ENCODE results near the gene TOR1AIP2.

The TOR1AIP2 gene

DNA sequence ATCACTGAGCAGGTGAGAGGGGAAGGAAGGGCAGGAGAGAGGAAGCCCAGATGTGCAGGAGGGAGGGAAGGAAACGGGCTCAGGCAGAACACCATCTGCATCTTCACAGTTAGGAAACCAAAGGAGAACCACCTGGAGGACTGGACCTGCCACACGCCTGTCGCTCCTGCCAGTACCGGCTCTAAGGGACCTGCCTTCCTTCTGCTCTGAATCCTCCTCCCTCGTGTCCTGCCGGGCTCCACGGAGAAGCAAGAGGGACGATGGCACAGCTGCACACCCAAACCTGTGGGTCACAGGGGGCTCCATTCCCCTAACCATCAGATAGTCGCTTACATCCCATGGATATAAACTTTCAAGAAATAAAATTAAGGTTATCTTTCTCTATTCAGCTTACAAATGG is 56.1 kb downstream of the TOR1AIP2 start:
- no peak overlapping the region for H3K4me3 ChIP-seq (ENCODE audit: low read length)
- H3K9me3 ChIP-seq (ENCODE audit: insufficient read depth, low read depth, low read length) = no peaks in the 10 kb centered on the region
- no peaks in the 10 kb centered on the region for H3K36me3 ChIP-seq (ENCODE audit: insufficient read depth, low read depth, low read length)
- H3K4me1 ChIP-seq (ENCODE audit: insufficient read depth, low read length) = no peaks in the 10 kb centered on the region; the same call in 1 of the 2 replicates
- peaks cover 10% of the 10 kb centered on the region for H3K27me3 ChIP-seq (ENCODE audit: insufficient read depth, low read length)
- H3K27ac ChIP-seq (ENCODE audit: low read length) = no peak overlapping the region
- no peak overlapping the region for H3K9ac ChIP-seq (ENCODE audit: low read depth, low read length)

DNA sequence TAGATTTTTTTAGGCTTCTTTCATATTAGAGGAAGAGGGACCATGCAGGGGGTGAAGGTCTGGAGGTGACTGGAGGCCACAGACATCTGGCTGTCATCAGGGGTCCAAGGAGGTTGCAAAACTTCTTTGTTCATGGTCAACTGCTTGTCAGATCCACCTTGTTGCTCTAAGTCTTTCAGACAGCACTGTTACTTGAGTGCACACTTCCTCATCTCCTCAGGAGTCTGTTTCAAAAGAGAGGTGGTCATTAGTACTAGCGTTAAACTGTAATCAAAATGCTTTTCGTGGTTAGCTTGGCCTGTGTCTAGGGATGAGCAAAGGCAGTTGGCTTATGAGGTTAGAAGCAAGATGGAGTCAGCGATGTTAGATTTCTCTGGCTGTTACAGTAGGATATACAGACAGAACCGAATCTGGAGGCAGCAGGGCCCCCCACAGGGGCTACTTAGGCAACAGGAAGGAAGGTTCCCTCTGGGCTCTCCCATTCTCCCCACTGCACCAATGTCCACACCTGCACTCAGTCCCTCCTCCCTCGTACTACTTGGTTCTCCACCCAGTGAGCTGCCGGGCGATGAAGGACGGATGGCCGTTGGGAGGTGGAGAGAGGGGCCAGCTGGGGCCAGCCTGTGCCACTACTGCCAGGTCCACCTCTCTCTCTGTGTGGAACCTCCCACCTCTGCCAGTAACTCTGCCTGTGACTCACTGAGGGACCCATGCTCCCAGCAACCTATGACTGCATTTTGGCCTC is 57.2 kb downstream of the TOR1AIP2 start:
- H3K36me3 ChIP-seq (ENCODE audit: insufficient read depth, low read depth, low read length) = no peaks in the 10 kb centered on the region
- H3K9ac ChIP-seq (ENCODE audit: low read depth, low read length) = no peak overlapping the region
- no peak overlapping the region for H3K27ac ChIP-seq (ENCODE audit: low read length)
- no peaks in the 10 kb centered on the region for H3K9me3 ChIP-seq (ENCODE audit: insufficient read depth, low read depth, low read length)
- H3K4me3 ChIP-seq (ENCODE audit: low read length) = no peak overlapping the region
- no peaks in the 10 kb centered on the region; the same call in 1 of the 2 replicates for H3K4me1 ChIP-seq (ENCODE audit: insufficient read depth, low read length)
- peaks cover 21% of the 10 kb centered on the region for H3K27me3 ChIP-seq (ENCODE audit: insufficient read depth, low read length)

DNA sequence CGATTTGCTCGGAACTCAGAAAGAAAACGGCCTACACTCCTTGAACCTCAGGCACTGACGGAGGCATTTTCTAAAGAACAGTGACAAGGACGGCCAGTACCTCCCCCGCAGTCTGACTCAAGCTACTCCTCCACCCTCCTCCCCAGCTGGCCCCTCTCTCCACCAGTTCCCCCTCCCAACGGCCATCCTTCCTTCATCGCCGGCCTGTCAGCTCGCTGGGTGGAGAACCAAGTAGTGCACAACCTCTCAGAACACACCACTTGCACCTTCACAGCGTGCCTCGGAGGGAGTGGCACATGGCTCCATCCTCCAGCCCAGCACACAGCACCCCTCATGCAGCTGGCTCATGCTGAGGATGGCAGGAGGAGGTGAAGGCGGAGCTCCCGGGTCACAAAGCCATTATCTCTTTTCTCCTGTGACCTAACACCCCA is 58.8 kb downstream of the TOR1AIP2 start:
- no peaks in the 10 kb centered on the region; the same call in 1 of the 2 replicates for H3K4me1 ChIP-seq (ENCODE audit: insufficient read depth, low read length)
- no peaks in the 10 kb centered on the region for H3K36me3 ChIP-seq (ENCODE audit: insufficient read depth, low read depth, low read length)
- H3K27me3 ChIP-seq (ENCODE audit: insufficient read depth, low read length) = peaks cover 35% of the 10 kb centered on the region
- H3K9me3 ChIP-seq (ENCODE audit: insufficient read depth, low read depth, low read length) = no peaks in the 10 kb centered on the region
- H3K27ac ChIP-seq (ENCODE audit: low read length) = no peak overlapping the region
- no peak overlapping the region for H3K4me3 ChIP-seq (ENCODE audit: low read length)
- H3K9ac ChIP-seq (ENCODE audit: low read depth, low read length) = no peak overlapping the region

DNA sequence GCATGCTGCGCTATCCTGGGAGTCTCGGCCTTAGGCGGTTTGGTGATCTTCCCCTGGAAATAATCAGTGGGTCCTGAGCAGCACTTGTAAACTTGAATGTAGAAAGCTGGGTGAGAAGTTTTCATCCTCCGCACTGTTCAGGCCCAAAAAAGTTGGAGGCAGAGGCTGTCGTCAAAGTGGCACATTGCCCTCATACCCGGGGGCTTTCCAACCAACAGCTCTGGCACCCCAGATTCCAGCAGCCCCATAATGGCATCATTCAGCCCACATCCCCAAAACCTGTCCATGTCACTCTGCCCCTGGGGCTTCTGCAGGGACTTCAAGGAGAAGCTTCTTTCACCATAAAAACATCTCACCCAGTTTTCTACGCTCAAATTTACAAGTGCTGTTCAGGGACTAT is 59.3 kb downstream of the TOR1AIP2 start:
- H3K4me1 ChIP-seq (ENCODE audit: insufficient read depth, low read length) = no peaks in the 10 kb centered on the region; the same call in 1 of the 2 replicates
- no peak overlapping the region for H3K4me3 ChIP-seq (ENCODE audit: low read length)

DNA sequence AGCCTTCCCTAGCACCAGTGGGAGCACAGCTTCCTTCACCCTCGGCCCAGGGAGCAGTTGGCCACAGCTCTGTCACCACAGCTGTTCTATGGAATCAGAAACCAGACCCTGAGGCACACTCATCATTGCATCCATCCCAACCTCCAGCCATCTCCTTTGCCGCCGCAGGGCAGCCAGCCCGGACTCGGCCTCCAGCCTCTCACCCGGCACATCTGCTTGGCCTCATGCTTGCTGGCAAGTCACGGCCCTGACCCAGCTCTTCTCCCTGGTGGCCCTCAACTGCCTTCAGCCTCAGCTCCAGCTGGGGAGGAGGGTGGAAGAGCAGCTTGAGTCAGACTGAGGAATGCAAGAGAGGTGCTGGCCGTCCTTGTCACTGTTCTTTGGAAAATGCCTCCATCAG is 59.8 kb downstream of the TOR1AIP2 start:
- Histone ChIP-seq H3K27ac (ENCODE audit: low read length) (no peak overlapping the region), H3K4me3 (ENCODE audit: low read length) (no peak overlapping the region), H3K36me3 (ENCODE audit: insufficient read depth, low read depth, low read length) (no peaks in the 10 kb centered on the region), H3K27me3 (ENCODE audit: insufficient read depth, low read length) (peaks cover 38% of the 10 kb centered on the region), H3K4me1 (ENCODE audit: insufficient read depth, low read length) (no peaks in the 10 kb centered on the region; the same call in 1 of the 2 replicates), H3K9me3 (ENCODE audit: insufficient read depth, low read depth, low read length) (no peaks in the 10 kb centered on the region), H3K9ac (ENCODE audit: low read depth, low read length) (no peak overlapping the region)

More for the DNA sequence above, 59.3 kb downstream of the TOR1AIP2 start:
- H3K9me3 ChIP-seq (ENCODE audit: insufficient read depth, low read depth, low read length) = no peaks in the 10 kb centered on the region
- peaks cover 38% of the 10 kb centered on the region for H3K27me3 ChIP-seq (ENCODE audit: insufficient read depth, low read length)
- no peaks in the 10 kb centered on the region for H3K36me3 ChIP-seq (ENCODE audit: insufficient read depth, low read depth, low read length)
- no peak overlapping the region for H3K27ac ChIP-seq (ENCODE audit: low read length)
- no peak overlapping the region for H3K9ac ChIP-seq (ENCODE audit: low read depth, low read length)

DNA sequence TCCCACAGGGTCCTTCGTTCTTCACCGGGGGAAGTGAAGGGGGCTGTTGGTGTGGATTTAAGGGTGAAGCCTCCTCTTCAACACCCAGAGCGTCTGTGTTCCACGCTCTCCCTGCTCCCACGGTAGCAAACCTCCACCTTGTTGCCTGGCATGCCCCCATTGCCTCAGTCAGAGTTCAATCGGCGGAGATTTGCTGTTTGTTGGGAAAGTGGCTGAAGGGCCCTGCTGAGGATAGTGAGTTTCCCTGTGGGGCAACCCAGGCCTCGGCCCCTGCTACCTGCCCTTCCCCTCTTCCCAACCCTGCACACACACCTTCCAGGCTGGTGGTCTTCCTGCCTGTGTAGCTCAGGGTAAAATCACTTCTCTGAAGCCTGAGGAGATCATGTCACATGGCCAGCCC is 60.5 kb downstream of the TOR1AIP2 start:
- Histone ChIP-seq H3K4me1 (ENCODE audit: insufficient read depth, low read length) (no peaks in the 10 kb centered on the region; the same call in 1 of the 2 replicates), H3K36me3 (ENCODE audit: insufficient read depth, low read depth, low read length) (no peaks in the 10 kb centered on the region), H3K27ac (ENCODE audit: low read length) (no peak overlapping the region), H3K9me3 (ENCODE audit: insufficient read depth, low read depth, low read length) (no peaks in the 10 kb centered on the region), H3K4me3 (ENCODE audit: low read length) (no peak overlapping the region), H3K9ac (ENCODE audit: low read depth, low read length) (no peak overlapping the region), H3K27me3 (ENCODE audit: insufficient read depth, low read length) (peaks cover 38% of the 10 kb centered on the region)

DNA sequence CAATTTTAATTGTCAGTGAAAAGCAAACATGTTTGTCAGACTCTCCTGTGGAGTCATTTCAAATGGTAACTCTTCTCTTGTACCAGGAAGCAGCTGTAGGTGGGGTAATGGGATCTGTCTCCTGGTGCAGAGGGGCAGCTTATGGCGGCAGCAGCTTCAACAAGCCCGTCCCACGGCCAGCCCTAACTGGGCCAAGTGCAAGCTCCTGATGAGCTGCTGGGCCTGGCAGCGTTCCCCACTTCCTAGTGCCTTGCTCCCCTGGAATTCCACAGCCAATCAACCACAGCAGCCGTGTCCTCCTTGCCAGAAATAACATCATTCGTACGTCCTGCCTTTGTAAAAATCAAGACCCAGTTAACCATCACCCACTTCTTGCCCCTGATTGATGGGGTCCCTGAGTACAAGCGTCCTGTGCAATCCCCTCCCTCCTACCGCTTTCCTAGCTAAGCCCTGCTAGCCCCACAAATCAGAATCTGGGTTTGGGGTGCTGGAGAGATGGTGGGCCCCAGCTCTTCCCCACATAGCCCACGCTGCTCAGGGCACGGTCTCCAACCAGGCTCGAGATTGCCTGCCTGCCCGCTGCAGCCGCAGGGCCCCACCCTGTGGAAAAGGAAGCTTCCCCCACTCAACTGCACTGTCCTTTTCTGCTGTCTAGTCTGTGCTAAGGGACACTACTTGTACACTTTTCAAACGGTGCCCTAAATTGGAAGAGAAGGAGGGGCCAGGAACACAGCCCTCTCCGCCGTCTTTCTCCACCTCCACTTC is 61.2 kb downstream of the TOR1AIP2 start:
- peak overlapping the region; percentile 69; the same call in 1 of the 2 replicates for H3K4me3 ChIP-seq (ENCODE audit: low read length)
- H3K9me3 ChIP-seq (ENCODE audit: insufficient read depth, low read depth, low read length) = no peaks in the 10 kb centered on the region
- no peak overlapping the region for H3K9ac ChIP-seq (ENCODE audit: low read depth, low read length)
- H3K27ac ChIP-seq (ENCODE audit: low read length) = no peak overlapping the region
- H3K36me3 ChIP-seq (ENCODE audit: insufficient read depth, low read depth, low read length) = no peaks in the 10 kb centered on the region
- no peaks in the 10 kb centered on the region; the same call in 1 of the 2 replicates for H3K4me1 ChIP-seq (ENCODE audit: insufficient read depth, low read length)
- H3K27me3 ChIP-seq (ENCODE audit: insufficient read depth, low read length) = peaks cover 38% of the 10 kb centered on the region

DNA sequence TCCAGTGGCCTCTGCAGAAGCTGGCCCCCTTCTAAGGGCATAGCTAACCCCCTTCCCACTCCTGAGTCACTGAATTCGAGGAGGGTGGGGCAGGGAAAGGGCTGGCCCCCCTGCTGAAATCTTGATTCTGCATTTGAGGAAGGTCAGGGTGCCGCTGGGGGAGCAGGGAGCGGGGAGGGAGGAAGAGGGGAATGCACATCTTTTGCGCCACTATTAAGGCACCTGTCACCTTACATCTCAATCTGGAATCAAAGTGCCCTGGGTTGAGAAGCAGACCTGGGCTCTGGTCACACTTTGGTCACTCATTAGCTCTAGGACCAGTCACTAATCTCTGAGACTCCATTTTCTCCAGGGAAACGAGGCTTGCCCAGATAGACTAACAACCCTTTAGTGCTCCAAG is 62.0 kb downstream of the TOR1AIP2 start:
- Histone ChIP-seq H3K9me3 (ENCODE audit: insufficient read depth, low read depth, low read length) (no peaks in the 10 kb centered on the region), H3K27ac (ENCODE audit: low read length) (no peak overlapping the region), H3K9ac (ENCODE audit: low read depth, low read length) (no peak overlapping the region), H3K27me3 (ENCODE audit: insufficient read depth, low read length) (peaks cover 38% of the 10 kb centered on the region), H3K4me1 (ENCODE audit: insufficient read depth, low read length) (no peaks in the 10 kb centered on the region; the same call in 1 of the 2 replicates), H3K36me3 (ENCODE audit: insufficient read depth, low read depth, low read length) (no peaks in the 10 kb centered on the region), H3K4me3 (ENCODE audit: low read length) (peak overlapping the region; percentile 69)

DNA sequence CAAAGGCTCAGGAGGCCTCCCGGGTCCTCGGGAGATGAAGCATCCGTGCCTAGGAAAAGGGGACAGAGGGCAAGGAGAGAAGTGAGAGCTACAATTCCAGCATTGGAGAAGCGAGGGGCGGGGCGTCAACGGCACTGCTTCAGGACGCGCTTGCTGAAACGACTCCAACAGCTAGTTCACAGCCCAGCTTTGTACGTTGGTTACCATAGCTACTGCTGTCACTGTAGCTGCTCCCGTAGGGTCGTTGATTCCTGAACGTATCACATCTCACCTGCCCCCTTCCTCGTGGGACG is 63.1 kb downstream of the TOR1AIP2 start:
- H3K27ac ChIP-seq (ENCODE audit: low read length) = no peak overlapping the region
- peak overlapping the region; percentile 69 for H3K4me3 ChIP-seq (ENCODE audit: low read length)

DNA sequence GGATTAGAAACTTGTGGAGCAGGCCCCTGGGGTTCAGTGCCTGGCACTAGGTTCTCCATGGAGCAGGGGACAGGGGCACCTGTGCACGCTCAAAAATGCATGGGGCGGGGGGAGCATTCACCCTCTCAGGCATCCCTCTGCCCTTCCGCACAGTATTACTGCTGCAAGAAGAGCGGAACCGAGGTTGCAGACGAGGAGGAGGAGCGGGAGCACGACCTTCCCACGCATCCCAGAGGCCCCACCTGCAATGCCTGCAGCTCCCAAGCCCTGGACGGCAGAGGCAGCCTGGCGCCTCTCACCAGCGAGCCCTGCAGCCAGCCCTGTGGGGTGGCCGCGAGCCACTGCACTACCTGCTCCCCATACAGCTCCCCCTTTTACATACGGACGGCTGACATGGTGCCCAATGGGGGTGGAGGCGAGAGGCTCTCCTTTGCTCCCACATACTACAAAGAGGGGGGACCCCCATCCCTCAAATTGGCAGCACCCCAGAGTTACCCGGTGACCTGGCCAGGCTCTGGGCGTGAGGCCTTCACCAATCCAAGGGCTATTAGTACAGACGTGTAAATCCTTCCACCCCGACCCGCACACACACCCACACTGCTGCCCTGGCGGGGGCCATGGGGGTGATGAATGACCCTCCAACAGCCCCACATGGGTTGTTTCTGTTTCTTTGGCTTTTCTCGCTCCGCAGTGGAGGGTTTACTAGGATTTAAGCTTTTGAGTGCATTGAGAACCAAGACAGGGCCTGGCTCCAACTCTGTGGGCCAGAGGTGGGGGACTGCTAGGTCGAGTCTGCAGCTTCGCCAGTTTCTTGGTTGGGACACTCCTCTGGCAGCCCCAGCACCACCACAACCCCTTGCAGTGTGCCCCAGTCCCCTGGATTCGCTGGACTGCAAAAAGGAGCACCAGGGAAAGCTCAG is 63.7 kb downstream of the TOR1AIP2 start:
- Histone ChIP-seq H3K27me3 (ENCODE audit: insufficient read depth, low read length) (peaks cover 38% of the 10 kb centered on the region), H3K9me3 (ENCODE audit: insufficient read depth, low read depth, low read length) (no peaks in the 10 kb centered on the region), H3K27ac (ENCODE audit: low read length) (no peak overlapping the region), H3K4me3 (ENCODE audit: low read length) (peak overlapping the region; percentile 69), H3K4me1 (ENCODE audit: insufficient read depth, low read length) (no peaks in the 10 kb centered on the region; the same call in 1 of the 2 replicates), H3K9ac (ENCODE audit: low read depth, low read length) (no peak overlapping the region), H3K36me3 (ENCODE audit: insufficient read depth, low read depth, low read length) (no peaks in the 10 kb centered on the region)

More for the DNA sequence above, 63.1 kb downstream of the TOR1AIP2 start:
- Histone ChIP-seq H3K27me3 (ENCODE audit: insufficient read depth, low read length) (peaks cover 38% of the 10 kb centered on the region), H3K9ac (ENCODE audit: low read depth, low read length) (peak overlapping the region; percentile 35; the same call in 1 of the 2 replicates), H3K36me3 (ENCODE audit: insufficient read depth, low read depth, low read length) (no peaks in the 10 kb centered on the region), H3K9me3 (ENCODE audit: insufficient read depth, low read depth, low read length) (no peaks in the 10 kb centered on the region), H3K4me1 (ENCODE audit: insufficient read depth, low read length) (no peaks in the 10 kb centered on the region; the same call in 1 of the 2 replicates)
